ENCODE data around the gene RNF135.
"Not testable (repeated sequence)": the region's sequence is repeated elsewhere in the genome, so short reads cannot be mapped to it uniquely, and the experiment has no call there.

Gene RNF135, protein sequence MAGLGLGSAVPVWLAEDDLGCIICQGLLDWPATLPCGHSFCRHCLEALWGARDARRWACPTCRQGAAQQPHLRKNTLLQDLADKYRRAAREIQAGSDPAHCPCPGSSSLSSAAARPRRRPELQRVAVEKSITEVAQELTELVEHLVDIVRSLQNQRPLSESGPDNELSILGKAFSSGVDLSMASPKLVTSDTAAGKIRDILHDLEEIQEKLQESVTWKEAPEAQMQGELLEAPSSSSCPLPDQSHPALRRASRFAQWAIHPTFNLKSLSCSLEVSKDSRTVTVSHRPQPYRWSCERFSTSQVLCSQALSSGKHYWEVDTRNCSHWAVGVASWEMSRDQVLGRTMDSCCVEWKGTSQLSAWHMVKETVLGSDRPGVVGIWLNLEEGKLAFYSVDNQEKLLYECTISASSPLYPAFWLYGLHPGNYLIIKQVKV

DNA sequence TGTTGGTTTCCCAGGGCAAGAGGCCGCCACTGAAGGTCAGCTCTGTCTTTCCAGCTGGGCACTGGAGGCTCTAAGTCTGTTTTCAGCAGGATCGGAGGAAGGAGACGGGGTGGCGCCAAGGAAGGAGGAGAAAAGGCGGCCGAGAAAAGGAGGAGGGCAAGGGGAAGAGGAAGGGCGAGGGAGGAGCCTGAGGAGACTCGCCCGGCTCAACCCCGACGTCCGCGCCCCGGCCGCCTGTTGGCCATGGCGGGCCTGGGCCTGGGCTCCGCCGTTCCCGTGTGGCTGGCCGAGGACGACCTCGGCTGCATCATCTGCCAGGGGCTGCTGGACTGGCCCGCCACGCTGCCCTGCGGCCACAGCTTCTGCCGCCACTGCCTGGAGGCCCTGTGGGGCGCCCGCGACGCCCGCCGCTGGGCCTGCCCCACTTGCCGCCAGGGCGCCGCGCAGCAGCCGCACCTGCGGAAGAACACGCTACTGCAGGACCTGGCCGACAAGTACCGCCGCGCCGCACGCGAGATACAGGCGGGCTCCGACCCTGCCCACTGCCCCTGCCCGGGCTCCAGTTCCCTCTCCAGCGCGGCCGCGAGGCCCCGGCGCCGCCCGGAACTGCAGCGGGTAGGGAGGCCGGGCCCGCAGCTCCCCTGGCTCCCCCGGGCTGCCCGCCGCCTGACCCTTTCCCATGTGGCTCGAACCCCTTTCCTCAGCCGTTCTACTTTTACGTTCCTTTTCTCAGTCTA, at the start of gene RNF135:
Gene RNF135, plus strand, starts transcription at position 209 of the 737 bp plus-strand sequence. Its CDS starts 35 bp downstream, at position 244.
- no peak for FAIRE-seq

DNA sequence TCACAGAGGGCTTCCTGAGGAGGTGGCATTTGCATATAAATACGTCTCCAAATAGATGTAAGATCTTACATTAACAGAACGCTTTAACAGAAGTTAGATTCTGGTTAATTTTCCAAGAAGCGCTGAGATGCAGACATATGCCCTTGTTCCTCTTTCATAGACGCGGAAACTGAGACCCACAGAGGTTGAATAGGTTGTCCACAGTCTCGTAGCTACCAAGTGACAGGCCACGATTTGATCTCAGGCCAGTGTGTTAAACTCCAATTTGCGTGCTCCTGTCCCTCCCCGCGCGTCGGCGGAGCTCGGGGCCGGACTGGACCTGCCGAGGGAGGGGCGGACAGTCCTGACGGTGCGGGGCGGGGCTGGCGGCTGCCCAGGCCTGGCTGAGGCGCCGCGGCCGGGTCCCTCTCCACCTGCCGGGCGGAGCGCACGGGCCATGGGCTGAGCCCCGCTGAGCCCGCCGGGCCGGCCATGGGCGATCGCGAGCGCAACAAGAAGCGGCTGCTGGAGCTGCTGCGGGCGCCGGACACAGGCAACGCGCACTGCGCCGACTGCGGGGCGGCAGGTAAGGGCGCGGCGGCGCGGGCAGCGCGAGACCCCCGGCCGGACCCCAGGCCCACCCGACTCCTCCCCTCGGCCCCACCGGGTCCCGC, 49.2 kb upstream of the RNF135 start, which contains the start of gene ADAP2:
Gene ADAP2, plus strand, starts transcription at position 402 of the 653 bp plus-strand sequence. Its CDS starts 70 bp downstream, at position 472.
- no peak for FAIRE-seq

DNA sequence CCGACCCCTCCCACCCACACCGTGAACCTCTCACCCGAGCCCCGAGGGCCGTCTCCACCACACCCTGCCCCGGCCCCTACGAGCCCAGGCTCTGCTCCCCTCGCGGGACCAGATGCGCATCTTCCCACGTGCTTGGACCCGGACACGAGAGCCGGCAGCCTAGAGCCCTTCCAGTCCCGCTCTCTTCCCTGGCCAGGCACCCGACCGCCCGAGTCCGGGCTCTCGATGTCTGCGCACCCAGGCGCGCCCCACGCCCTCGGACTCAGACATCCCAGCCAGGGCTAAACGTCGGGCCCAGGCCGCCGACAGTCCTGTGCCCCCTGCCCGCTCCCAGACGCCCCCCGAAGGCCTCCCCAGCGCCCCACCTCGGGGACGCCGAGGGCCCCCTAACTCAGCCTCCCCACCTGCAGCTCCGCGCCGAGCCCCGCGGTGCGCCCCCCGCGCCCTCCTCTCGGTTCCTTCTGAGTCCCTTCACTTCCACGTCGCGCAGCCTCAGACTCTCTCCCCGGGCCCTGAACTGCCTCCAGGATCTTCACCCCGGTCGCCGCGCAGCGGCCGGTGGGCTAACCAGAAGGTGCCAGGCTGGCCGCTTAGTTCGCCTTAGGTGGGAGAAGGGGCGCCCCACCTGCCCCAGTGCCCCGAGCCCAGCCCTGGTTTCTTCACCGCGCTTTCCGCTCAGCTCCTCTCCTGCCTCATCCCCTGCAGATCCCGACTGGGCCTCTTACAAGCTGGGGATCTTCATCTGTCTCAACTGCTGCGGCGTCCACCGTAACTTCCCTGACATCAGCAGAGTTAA, 48.4 kb upstream of the RNF135 start:
- FAIRE-seq: no peak

DNA sequence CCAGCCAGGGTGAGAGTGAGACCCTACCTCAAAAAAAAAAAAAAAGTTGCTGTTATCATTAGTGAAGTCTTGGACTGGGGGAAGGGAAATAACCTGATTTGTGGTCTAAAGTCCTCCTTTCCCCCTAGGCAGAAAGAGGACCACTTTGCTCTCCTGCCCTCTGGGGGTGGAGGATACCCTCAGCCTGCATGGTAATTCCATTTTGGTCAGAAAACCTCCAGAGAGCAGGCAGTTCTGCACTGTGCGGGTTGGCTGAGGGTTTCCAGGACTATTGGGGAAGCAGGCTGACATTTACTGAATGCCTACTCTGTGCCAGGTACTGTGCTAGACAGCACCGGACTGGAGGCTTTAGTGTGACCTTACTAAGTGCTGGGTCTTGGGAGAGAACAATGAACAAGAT, 46.5 kb upstream of the RNF135 start:
- FAIRE-seq: no peak

DNA sequence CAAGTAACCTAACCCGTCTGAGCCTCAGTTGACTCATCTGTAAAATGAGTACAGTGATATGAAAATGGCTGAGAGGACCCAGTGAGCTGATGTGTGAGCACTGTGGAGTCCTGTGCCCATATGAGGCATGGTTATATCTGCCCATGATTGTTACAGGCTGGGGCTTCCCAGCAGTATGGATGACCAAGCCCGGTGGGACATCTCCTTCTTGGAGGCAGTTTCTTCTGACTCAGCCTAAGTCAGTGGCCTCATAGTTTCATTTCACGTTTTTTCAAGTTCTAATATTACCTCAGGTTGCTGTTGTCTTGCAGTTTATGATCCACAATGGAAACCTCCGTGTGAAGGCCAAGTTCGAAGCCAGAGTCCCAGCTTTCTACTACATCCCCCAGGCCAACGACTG, 44.3 kb upstream of the RNF135 start:
- FAIRE-seq: no peak

DNA sequence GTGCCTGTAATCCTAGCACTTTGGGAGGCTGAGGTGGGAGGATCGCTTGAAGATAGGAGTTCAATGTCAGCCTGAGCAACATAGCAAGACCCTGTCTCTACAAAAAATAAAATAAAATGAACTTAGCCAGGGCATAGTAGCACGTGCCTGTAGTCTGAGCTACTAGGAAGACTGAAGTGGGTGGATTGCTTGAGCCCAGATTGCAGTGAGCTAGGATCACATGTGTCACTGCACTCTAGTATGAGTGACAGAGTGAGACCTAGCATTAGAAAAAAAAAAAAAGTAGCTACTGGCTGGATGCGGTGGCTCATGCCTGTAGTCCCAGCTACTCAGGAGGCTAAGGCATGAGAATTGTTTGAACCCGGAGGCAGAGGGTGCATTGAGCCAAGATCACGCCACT, 43.1 kb upstream of the RNF135 start:
- no peak for FAIRE-seq

DNA sequence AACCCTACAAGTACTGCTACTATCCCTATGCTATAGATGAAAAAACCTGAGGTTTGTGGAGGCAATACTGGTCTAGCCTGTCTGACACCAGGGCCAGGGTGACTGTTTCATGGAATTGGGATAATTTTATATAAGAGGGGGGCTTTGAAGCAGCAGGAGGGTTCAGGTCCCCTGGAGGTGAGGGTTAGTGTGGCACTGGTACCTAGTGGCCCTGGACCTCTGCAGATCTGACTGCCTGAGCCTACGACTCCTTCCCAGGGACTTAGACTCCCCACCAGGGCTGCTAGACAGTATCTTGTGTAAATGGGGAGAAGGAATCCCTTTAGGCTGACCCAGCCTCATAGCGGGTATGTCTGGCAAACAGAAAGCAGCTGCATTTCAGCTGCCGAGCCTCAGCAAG, 42.3 kb upstream of the RNF135 start:
- no peak for FAIRE-seq

DNA sequence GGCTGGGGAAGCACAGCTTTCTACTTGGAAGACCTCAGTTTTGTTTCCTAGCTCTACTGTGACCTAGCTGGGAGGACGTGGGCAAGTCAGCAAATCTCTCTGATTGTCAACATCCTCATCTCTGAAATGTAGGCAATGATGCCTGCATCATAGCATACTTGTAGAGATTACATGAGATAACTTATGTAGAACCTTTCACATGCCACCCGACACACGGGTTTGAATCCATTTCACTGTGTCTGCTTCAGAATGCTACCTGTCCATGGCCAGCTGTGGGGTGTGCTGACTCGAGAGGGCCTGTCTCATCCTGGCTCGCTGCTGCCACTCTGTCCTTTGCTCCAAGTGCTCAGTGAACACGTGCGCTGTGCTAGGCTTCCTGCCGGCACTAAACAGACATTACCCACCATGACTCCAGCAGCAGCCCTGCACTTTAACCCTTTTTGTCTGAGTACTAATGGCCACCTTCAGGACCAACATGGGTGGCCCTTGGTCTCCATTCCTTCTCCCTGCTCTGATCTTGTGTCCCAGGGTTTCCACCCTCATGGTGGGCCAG, 41.7 kb upstream of the RNF135 start:
- no peak for FAIRE-seq

DNA sequence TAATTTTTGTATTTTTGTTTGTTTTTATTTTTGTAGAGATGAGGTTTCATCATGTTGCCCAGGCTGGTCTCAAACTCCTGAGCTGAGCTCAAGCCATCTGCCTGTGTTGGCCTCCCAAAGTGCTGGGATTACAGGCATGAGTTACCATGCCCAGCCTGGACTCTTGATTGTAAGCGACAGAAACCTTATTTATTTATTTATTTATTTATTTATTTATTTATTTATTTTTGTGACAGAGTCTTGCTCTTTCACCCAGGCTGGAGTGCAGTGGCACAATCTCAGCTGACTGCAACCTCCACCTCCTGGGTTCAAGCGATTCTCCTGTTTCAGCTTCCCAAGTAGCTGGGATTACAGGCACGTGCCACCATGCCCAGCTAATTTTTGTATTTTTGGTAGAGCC, 41.0 kb upstream of the RNF135 start:
- not testable (repeated sequence) for FAIRE-seq

DNA sequence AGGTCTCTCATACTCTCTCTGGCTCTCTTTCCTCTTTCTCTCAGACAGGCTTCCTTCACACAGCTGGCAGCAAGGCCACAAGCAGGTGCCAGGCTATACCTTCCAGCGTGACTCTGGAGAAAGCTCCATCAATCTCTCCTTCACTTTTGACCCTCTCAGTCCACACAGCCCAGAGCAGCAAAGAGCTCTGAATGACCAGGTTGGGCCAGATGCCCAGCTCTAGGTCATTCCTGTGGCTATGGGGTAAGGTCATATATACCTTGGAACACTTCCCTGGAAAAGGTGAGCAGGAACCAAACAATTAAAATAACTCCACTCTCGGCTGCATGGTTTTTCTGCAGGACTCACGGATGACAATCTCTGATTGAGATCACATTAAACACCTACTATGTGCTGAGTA, 40.3 kb upstream of the RNF135 start:
- no peak for FAIRE-seq

DNA sequence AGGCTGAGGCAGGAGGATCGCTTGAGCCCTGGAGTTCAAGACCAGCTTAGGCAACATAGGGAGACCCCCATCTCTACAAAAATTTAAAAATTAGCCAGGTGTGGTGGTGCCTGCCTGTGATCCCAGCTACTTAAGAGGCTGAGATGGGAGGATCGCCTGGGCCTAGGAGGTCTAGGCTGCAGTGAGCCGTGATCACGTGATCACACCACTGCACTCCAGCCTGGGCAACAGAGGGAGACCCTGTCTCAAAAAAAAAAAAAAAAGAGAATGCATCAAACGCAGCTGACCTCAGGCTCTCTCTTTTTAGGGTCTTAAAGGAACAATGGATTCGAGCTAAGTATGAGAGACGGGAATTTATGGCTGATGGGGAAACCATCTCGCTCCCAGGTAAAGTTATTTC, 39.3 kb upstream of the RNF135 start:
- FAIRE-seq: not testable (repeated sequence)

DNA sequence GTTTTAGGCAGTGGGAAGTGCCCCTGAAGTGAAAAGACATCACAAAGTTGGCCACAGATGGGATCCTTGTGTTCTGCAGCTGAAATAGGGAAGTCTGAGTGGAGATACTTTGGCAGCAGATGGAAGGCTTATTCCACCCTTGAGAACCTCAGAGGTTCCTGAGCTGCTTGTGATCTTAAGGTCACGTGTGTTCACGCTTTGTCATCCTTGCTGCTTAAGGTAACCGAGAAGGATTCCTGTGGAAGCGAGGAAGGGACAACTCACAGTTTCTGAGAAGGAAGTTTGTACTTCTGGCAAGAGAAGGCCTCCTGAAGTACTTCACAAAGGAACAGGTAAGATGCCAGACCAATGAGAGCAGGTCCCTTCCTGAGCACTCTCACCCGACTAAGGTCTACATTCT, 36.9 kb upstream of the RNF135 start:
- FAIRE-seq: no peak

DNA sequence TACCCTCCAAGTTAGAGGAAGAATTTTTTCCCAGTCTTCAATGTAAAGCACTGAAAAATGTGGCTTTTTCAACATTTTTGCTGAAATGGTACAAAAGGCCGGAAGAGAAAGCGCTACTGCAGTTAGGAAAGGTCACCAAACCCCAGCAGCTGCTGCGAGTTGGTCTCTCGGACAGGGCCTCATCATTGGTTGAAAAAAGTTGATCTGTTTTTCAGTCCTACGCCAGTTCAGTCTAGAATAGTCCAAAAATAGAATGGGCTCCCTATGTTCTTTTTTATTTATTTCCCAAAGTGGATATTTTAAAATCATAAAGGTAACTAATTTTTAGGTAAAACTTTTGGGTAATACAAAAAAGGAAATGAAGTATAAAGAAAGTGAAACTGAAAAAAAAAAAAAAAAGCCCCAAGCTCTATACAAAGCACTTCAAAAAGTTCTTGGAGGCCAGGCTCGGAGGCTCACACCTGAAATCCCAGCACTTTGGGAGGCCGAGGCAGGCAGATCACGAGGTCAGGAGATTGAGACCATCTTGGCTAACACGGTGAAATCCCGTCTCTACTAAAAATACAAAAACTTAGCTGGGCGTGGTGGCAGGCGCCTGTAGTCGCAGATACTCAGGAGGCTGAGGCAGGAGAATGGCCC, 31.7 kb upstream of the RNF135 start:
- no peak for FAIRE-seq

DNA sequence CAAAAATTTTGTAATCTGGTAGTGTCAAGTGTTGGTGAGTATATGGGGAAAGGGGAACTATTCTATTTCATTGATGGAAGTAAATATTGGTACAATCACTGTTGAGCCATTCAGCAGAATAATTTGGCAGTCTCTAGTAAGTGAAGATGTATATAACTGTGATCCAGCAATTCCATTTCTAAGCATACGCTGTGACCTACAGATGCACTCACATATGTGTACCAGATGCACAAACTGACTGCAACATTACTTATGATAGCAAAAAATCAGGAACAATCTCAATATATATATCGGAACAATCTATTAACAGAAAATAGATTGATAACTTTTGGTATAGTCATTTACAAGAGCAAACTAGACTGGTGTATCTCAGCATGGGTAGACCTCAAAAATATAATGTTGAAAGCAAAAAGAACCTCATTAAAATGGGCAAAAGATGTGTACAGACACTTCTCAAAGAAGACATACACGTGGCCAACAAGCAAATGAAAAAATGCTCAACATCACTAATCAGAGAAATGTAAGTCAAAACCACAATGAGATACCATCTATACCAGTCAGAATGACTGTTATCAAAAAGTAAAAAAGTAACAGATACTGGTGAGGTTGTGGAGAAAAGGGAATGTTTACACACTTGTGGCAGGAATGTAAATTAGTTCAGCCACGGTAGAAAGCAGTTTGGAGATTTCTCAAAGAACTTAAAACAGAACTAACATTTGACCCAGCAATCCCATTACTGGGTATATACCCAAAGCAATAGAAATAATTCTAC, 28.3 kb upstream of the RNF135 start:
- no peak for FAIRE-seq

DNA sequence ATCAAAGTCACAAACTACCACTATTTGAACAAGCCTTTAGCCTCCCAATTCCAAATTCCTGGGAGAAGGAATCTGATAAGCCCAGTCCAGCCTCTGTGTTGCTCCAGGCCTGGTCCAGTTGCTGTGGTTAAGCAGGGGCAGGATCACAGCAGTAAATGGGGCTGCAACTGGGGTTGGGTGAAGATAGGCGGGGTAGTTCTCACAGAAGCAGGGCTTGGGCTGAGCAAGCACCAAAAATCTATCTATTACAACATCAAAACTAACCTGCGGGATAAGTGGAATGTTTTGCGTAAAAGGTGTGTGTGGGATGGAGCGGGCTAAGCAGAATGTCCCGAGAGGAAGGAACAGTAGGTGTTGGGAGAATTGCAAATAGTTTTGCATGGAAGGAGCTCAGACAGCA, 23.0 kb upstream of the RNF135 start:
- no peak for FAIRE-seq

DNA sequence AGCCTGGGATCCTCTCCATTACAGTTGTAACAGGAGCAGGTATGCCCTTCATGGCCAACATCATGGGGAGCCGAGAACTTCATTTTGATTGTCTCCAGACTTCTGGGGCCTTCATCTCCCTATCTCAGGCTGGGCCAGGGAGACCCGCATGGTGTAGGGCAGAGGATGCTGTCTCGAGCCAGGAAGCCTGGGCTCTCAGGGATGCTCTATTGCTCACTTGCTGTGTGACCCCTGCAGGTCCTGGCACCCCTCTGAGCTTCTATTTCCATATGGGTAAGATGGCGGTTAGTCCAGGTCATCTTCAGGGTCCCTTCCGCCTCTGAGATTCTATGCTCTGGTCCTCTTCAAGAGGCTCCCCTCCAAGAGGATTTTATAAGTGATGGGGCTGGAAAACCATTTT, 20.6 kb upstream of the RNF135 start:
- no peak for FAIRE-seq

DNA sequence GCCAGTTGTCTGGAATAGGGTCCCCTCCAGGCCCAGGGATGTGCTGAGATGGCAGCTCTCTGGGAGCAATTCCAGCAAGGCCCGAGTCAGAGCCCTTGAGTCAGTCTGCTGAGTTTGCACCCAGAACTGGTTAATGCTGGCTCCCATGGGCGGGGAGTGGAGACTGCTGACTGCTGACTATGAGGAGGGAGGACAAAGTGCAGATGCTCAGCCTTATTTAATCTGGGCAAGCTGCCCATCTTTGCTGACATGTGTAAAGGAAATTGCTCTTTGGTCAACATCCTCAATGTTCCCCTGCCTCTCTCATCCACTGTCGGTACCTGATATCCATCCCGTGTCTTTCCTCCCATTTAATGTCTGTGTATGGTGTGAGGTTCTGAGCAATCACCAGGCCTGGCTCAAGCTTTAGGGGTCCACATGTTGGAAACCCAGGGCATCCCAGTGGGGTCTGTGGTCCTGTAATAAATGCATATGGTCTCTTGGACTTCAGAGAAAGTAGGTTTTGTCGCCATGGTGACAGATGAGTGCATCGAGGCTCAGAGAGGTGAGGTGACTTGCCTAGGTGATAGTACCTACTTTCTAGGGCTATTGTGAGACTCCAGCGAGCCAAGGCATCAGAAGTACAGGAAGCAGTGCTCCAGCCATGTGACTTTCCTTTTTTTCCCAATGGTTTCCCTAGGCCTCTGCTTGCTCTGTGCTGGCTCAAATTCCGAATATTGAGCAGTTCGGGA, 20.0 kb upstream of the RNF135 start:
- FAIRE-seq: no peak

DNA sequence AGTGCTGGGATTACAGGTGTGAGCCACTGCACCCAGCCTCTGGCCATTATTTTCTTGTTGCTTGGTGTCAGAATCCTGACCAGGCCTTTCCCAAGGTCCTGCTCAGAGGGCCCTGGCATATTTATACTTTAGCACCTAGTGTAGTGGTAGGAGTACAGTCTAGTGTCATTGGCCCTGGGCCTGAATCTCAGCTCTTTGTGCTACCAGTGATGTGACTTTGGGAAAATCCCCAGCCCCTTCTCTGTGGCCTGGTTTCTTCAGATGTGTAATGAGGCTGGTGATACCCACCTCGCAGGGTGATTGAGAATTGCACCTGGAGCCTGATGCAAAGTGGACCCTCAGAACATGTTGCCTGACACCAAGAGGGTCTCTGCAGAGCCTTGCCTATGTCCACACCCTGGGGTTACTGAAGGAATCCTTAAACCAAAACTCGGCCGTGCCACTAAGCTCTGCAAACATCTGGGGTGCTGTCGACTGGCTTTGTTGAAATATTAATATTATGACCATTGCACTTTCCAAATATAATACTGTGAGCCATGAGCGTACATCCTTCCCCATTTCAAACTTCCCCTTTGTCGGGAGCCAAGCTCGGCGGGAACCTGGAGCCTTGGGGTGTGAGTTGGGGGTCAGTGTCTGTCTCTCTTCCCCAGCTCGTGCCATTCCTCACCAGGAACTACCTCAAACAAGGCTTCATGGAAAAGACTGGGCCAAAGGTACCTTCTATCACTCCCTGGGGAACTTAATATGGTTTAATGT, 18.0 kb upstream of the RNF135 start:
- FAIRE-seq: no peak

DNA sequence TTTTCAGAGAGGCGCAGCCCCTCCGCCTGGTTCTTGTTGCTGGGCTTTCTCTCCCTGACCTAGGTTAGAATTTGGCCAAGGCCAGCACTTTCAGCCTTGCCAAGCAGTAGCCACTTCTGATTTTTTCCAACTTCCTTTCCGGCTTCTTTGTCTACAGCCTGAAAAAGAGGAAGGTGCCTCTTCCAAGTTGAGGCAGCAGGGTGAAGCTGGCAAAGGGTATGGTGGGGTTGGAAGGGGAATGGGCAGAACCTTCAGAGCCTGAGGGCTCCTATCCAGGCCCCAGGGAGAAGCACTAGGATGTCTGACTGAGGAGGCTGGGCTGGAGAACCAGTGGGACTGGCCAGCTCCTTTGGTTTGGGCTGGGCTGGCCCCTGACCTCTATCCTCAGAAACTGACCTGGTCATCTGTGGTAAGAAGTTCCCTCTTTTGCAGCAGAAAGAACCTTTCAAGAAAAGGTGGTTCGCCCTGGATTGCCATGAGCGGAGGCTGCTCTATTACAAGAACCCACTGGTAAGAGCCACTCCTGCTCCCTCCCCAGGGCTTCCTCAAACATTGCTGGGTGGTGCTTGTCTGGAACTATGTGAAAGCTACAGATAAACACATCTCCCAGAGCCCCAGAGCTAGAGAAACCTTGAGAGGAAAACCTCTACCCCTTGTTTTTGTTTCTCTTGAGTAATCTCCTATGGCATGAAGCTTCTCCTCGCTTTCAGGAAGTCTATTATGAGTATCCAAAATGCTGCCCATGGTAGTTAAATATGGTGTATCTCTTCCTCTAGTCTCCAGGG, 16.6 kb upstream of the RNF135 start:
- FAIRE-seq: no peak

Data from endometrium (tissue), 2 donors.